T-helper 2 cell treated with Interferon-gamma antibody and Interleukin-4, amounts not matched to agents 5 μg/mL and 100 μg/mL, for 36 hours (primary cell): Measurements from ENCODE around the gene MYCN.

Source experiments
- DNase-seq: peaks from one replicate; pipeline ENCODE4 v3.0.0; 2021; ENCODE audit warnings: low spot score
- H3K27ac Mint-ChIP-seq: one replicate; pipeline ENCODE4 v1.8.0; 2021; ENCODE audit warnings: mild to moderate bottlenecking, mixed read lengths
- H3K27me3 Mint-ChIP-seq: one replicate; pipeline ENCODE4 v1.8.0; 2021; ENCODE audit warnings: low read depth, mixed read lengths
- H3K36me3 Mint-ChIP-seq: one replicate; pipeline ENCODE4 v1.8.0; 2021; ENCODE audit warnings: low read depth, mixed read lengths
- H3K4me1 Mint-ChIP-seq: one replicate; pipeline ENCODE4 v1.8.0; 2021; ENCODE audit warnings: low read depth, mixed read lengths
- H3K4me3 Mint-ChIP-seq: one replicate; pipeline ENCODE4 v1.8.0; 2022; ENCODE audit warnings: mild to moderate bottlenecking, moderate library complexity, mixed read lengths
- H3K9me3 Mint-ChIP-seq: one replicate; pipeline ENCODE4 v1.8.0; 2021; ENCODE audit warnings: mixed read lengths

The MYCN gene

DNA sequence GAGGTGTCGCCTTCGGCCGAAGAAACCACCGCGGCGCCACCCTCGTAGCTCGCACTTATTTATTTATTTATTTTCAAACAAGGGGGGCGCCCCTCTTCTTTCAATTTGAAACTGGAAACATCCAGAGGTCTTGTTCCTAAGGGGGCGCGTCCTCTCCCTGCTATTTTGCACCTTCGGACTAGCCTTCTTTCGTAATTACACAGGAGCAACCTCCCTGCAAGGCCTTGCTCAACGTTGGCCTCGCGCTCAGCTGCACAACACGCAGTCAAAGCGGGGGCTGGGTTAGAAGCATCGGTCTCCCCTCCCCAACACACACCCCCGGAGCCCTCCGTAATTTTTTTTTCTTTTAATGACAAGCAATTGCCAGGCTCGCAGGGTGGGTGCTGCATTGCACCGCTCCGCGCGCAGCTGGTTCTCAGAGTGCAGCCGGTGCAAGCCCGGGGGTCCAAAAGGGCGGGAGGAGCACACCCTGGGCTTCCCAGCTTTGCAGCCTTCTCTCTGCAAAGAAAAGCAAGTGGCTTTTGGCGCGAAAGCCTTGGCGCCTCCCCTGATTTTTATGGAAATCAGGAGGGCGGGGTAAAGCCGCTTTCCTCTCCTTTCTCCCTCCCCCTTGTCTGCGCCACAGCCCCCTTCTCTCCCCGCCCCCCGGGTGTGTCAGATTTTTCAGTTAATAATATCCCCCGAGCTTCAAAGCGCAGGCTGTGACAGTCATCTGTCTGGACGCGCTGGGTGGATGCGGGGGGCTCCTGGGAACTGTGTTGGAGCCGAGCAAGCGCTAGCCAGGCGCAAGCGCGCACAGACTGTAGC, at the start of gene MYCN:
TSS of gene MYCN (plus strand) at position 697 of the 807 bp plus-strand sequence. CDS start 1,515 bp downstream, outside the sequence.
- H3K27ac Mint-ChIP-seq = no peak within 1 kb of the TSS
- peak; percentile 39 for DNase-seq
- H3K4me1 Mint-ChIP-seq = no peaks in the 10 kb centered on the region
- H3K36me3 Mint-ChIP-seq = no peaks in the 10 kb centered on the region
- peak within 1 kb of the TSS; percentile 49 for H3K4me3 Mint-ChIP-seq
- no peaks in the 10 kb centered on the region for H3K9me3 Mint-ChIP-seq
- peaks cover 68% of the 10 kb centered on the region for H3K27me3 Mint-ChIP-seq

DNA sequence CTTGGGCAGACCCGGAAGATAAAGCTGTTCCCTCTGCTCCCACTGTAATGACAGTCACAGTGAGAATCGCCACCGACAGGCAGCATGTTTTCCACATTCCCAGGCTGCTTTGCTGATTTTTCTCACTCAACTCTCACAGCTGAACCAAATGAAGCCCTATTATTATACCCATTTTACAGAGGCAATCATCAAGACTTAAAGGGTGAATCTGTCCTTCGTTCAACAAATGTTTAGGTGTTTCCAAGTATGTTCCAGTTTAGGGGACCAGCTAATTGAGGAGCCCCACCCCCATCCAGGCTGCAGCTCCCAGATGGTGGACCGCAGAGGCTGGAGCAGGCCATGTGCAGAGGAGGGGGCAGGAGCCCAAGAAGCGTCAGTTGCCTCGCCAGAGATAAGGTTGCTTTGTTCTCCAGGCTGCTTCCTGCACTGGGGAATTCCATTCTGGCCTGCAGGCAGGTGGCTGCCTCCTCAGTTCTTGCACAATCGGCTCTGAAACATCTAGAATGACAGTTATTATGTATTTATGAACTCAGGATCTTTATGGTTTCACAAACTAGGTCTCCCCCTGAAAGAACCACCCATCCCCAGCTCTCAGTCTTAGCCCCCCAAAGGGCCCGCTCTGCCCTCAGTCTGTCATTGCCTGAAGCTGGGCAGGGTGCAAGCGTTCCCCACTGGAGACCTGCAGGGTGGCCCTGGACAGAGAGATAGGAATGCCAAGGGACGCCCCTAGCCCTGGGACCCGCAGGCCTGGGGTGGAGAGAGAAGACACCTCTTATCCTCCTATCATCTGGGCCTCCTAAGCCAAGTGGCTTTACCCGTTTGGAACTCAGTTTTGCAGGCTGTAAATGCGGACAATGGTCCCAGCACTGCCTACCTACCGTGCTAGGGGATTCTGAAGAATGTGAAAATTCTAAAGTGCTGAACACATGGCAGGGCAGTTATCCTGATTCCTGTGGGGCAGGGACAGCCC, 49.1 kb upstream of the MYCN start:
- no peak for DNase-seq
- no peaks in the 10 kb centered on the region for H3K36me3 Mint-ChIP-seq
- no peak overlapping the region for H3K27ac Mint-ChIP-seq
- no peaks in the 10 kb centered on the region for H3K4me1 Mint-ChIP-seq
- no peak overlapping the region for H3K4me3 Mint-ChIP-seq
- H3K27me3 Mint-ChIP-seq = no peaks in the 10 kb centered on the region
- H3K9me3 Mint-ChIP-seq = peaks cover 2% of the 10 kb centered on the region

DNA sequence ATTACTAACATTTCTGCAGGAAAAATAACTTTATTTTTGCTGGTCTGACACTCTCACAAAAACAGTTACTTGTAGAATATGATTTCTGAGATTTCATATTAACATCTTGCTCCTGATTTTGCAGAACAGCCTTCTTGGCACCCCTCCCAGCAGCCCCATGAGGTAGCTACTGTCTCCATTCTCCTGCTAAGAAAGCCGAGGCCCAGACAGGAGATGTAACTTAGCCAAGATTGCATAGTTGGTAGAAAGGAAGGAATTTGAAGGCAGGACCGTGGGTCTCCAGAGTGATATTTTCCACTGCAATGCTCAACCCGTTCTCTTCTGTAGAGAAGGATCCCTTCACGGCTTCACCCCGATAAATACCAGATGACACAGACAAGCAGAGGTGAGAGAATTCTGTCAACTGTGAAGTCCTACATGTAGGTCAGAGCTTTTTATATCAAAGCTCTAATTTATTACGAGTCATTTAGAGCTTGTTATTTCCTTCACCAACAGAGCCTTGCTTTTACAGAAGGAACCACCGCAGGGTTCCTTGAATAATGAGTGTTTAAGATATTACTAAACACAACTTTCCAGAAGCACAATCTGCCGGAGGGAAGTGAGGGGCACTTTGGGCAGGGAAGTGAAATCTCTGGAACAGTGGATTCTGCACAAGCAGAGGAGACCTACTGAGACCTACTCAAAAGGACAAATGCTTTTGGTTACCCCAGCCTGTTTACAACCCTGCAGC, 48.0 kb upstream of the MYCN start:
- DNase-seq = no peak
- H3K4me1 Mint-ChIP-seq = no peaks in the 10 kb centered on the region
- no peak overlapping the region for H3K27ac Mint-ChIP-seq
- H3K4me3 Mint-ChIP-seq = no peak overlapping the region
- no peaks in the 10 kb centered on the region for H3K27me3 Mint-ChIP-seq
- peaks cover 10% of the 10 kb centered on the region for H3K9me3 Mint-ChIP-seq
- no peaks in the 10 kb centered on the region for H3K36me3 Mint-ChIP-seq

DNA sequence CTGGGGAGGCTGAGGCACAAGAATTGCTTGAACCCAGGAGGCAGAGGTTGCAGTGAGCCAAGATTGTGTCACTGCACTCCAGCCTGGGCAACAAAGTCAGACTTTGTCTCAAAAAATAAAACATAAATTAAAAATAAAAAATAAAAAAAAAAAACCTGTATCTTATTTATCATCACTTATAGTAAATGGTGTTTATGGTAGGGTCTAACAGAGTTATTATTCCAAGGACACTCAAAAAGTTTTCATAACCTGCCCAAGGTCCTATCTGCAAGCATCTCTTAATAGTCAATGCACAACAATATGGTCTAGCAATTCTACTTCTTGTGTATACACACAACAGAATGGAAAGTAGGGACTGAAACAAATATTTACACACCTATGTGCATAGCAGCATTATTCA, 47.3 kb upstream of the MYCN start:
- no peaks in the 10 kb centered on the region for H3K4me1 Mint-ChIP-seq
- no peak overlapping the region for H3K27ac Mint-ChIP-seq
- no peaks in the 10 kb centered on the region for H3K27me3 Mint-ChIP-seq
- H3K36me3 Mint-ChIP-seq = no peaks in the 10 kb centered on the region
- no peak for DNase-seq
- no peak overlapping the region for H3K4me3 Mint-ChIP-seq
- H3K9me3 Mint-ChIP-seq = peaks cover 15% of the 10 kb centered on the region

DNA sequence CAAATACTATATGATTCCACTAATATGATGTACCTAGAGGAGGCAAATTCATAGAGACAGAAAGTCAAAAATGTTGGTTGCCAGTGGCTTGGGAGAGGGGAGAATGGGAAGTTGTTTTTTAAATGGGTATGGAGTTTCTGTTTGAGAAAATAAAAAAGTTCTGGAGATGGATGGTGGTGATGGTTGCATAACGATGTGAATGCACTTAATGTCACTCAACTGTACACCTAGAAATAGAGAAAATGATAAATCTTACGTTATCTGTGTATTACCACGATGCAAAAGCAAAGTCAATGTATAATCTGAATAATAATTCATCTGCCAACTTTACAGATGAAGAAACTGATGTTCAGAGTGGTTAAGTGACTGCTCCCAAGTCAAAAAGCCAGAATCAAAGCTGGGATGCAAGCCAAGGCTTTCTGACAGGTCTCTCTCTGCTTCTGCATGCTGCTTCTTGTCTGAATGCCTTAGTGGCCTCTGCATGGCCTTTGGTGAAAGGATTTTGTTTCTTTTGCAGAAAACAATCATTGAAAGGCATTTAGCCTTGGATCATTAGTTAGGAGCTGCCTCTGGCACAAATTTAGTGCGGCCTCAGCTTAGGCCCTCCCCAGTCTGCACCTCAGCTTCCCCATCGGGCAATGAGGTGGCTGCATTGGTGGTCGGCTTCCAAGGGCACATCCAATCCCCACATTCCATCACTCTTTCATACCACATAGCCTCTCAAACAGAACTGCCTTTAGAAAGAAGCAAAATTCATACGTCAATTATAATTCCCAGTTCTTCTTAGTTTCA, 46.5 kb upstream of the MYCN start:
- Mint-ChIP-seq H3K27ac (no peak overlapping the region), H3K9me3 (peaks cover 16% of the 10 kb centered on the region), H3K4me1 (no peaks in the 10 kb centered on the region), H3K36me3 (no peaks in the 10 kb centered on the region), H3K27me3 (no peaks in the 10 kb centered on the region), H3K4me3 (no peak overlapping the region)
- no peak for DNase-seq

DNA sequence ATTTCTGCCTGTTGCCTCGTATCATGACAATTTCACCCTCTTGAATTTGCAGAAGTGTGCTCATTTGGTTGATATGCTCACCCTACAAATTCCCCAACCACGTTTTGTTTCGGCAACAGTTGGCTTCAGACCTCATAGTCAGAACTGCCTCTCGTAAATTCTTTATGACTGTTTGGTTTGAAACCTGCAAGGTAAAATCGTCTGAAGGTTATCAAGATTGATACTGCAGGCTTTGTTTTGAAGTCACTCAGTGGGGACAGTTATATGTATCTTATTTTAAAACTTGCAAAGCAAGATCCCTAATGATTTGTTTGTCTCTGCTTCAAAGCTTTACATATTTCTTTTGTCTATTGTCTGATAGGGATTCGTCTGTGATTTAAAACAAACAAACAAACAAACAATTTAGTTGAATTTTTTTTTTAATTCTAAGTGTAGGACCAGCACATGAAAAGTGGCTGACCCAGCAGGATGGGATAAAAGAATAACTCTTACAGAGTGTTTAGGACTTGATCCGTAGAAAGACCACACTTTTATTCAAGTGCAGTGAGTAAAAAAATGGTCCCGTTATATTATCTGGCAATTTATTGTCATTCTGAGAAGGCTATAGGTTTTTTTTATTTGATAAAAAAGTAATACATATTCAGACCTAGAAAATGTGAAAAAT, 45.7 kb upstream of the MYCN start:
- H3K9me3 Mint-ChIP-seq = peaks cover 16% of the 10 kb centered on the region
- no peaks in the 10 kb centered on the region for H3K4me1 Mint-ChIP-seq
- no peaks in the 10 kb centered on the region for H3K27me3 Mint-ChIP-seq
- H3K4me3 Mint-ChIP-seq = no peak overlapping the region
- H3K36me3 Mint-ChIP-seq = no peaks in the 10 kb centered on the region
- no peak overlapping the region for H3K27ac Mint-ChIP-seq
- DNase-seq = no peak

DNA sequence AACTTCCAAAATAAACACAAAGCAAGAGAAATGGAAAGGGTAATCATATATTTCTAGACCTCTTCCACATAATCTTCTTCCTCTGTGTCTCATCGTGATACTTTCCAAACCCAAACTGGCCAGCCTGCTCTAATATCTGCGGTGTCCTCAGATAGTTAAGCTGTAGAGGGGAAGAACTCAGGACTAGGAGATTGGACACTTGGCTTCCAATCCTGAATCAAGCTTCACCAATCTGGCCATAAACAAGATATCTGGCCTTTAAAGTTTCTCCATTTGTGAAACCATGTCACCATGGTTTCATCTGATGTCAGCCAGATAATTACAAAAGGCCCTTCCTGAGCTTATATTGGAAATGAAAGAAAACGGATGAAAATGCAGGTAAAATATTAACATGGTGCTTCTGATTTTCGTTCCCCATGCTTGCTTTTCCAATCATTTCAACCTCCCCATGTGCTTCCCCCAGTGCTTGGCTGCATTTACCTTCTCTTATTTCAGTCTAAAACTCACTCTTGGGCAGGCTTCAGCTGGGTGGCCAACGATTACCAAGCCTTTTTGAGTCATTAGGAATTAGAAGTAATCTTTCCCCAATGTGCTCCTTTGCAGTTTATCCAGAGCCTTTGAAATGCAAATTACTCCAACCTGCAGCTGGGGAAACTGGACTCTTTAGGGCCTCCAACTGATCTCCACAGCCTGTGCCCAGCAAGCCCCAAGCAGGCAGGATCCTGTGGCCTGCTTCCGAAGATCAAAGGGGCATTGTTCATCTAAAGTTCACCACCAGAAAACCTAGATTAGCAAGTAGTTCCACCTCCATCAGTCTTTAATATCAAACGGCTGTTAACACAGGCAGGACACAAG, 44.5 kb upstream of the MYCN start:
- Mint-ChIP-seq H3K4me3 (no peak overlapping the region), H3K27me3 (no peaks in the 10 kb centered on the region), H3K36me3 (no peaks in the 10 kb centered on the region), H3K27ac (no peak overlapping the region), H3K9me3 (peaks cover 16% of the 10 kb centered on the region), H3K4me1 (no peaks in the 10 kb centered on the region)
- DNase-seq = no peak

DNA sequence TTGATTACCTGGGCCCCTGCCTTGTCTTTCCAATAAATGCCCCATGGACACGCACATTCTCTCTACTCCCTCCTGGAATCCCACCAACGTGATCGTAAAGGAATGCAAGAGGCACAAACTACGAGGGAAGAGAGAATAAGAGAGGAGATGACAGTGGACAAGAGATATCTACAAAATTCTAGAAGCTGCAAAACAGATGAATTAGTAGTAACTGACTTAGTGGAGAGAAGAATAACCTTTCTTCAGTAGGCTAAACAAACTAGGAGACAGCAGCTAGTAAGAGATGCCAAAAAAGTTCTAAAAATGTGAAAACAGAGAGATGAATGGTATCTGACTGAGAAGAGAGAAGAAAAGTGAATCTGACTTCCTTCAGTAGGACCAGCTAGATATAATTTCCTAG, 43.5 kb upstream of the MYCN start:
- H3K27ac Mint-ChIP-seq = no peak overlapping the region
- no peaks in the 10 kb centered on the region for H3K27me3 Mint-ChIP-seq
- no peak overlapping the region for H3K4me3 Mint-ChIP-seq
- no peaks in the 10 kb centered on the region for H3K36me3 Mint-ChIP-seq
- H3K9me3 Mint-ChIP-seq = peaks cover 19% of the 10 kb centered on the region
- no peaks in the 10 kb centered on the region for H3K4me1 Mint-ChIP-seq
- no peak for DNase-seq

DNA sequence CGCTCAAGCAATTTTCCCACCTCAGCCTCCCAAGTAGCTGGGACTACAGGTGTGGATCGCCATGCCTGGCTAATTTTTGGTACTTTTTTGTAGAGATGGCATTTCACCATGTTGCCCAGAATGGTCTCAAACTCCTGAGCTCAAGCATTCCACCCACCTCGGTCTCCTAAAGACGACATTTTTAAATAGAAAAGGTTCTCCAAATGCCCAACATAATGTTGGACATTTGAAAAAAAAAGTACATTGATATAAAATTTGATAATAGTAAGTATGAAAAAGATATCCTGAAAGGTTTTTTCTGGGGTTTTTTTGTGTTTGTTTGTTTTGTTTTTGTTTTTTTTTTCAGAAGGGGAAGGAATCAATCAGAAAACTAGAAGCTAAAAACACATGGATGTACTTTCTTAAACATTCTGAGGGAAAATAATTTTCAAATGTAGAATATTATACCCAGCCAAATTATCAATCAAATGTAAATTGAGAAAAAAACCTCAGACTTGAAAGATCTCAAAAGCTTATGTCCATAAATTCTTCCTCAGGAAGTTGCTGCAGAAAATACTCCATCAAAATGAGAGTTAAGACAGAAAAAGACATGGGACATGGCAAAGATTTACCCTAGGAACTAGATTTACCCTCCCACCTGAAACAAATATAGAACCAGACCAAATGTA, 42.8 kb upstream of the MYCN start:
- DNase-seq = no peak
- H3K36me3 Mint-ChIP-seq = no peaks in the 10 kb centered on the region
- H3K27ac Mint-ChIP-seq = no peak overlapping the region
- H3K4me3 Mint-ChIP-seq = no peak overlapping the region
- no peaks in the 10 kb centered on the region for H3K27me3 Mint-ChIP-seq
- peaks cover 19% of the 10 kb centered on the region for H3K9me3 Mint-ChIP-seq
- no peaks in the 10 kb centered on the region for H3K4me1 Mint-ChIP-seq

DNA sequence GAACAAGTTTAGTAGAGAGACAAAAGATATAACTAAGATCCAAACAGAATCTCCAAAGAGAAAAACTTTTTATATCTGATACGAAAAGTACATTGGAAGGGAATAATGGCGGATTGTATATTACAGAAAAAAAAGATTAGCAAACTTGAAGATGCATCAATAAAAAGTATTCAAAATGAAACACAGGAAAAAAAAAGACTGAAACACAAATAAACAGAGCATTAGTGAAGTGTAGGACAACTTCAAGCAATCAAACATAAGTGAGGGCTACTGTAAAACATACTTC, 41.1 kb upstream of the MYCN start:
- Mint-ChIP-seq H3K27ac (no peak overlapping the region), H3K4me3 (no peak overlapping the region), H3K27me3 (no peaks in the 10 kb centered on the region), H3K4me1 (no peaks in the 10 kb centered on the region), H3K36me3 (no peaks in the 10 kb centered on the region), H3K9me3 (peaks cover 19% of the 10 kb centered on the region)
- no peak for DNase-seq

DNA sequence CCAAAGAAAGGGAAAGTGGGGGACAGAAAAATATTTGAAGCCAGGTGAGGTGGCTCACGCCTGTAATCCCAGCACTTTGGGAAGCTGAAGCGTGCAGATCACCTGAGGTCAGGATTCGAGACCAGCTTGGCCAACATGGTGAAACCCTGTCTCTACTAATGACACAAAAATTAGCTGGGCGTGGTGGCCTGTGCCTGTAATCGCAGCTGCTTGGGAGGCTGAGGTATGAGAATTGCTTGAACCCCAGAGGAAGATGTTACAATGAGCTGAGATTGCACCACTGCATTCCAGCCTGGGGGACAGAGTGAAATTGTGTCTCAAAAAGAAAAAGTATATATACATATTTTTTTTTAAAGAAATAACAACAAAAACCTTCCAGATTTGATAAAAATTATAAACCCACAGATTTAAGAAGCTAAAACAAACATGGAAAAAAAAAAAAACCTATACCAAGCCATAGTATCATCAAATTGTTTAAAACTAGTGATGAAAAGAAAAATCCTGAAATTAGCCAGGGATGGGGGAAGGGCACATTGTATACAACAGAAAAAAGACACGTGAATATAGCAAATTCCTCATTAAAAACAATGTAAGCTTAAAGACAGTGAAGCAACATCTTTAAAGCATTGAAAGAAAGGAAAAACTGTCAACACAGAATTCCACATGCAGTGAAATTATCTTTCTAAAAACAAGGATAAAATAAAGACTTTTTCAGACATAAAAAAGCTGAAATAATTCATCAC, 40.4 kb upstream of the MYCN start:
- Mint-ChIP-seq H3K36me3 (no peaks in the 10 kb centered on the region), H3K9me3 (peaks cover 19% of the 10 kb centered on the region), H3K4me1 (no peaks in the 10 kb centered on the region), H3K27ac (no peak overlapping the region), H3K4me3 (no peak overlapping the region), H3K27me3 (no peaks in the 10 kb centered on the region)
- no peak for DNase-seq
